Heart right ventricle (tissue), 16 donors: ENCODE data around the gene CENPM. TPM values are rescaled to one million over a fixed set of nuclear protein-coding genes. Genes with fewer than 3 reads are reported as not detected.
A peak's percentile ranks its signal among the peaks of the same experiment; 100 is the strongest.

Source experiments
- ATAC-seq, 8 donors: fragments of 200-7000 bp; cut with Tn5 transposase; one replicate each; pipeline ENCODE4 v1.9.1; 2020; ENCODE audit warnings: mild to moderate bottlenecking in 8 of 8, moderate library complexity in 8 of 8, moderate number of reproducible peaks in 1 of 8
- DNase-seq, 2 donors: peaks; one replicate each; pipeline ENCODE4 v3.0.0-alpha.2; 2020
- H3K27ac ChIP-seq, 10 donors: fragments of 200-600 bp; sonication (generic) in 2 of 10; one replicate each; pipeline versions ENCODE4 v1.5.0 to v1.8.0; 2020 to 2022; ENCODE audit warnings: mild to moderate bottlenecking in 3 of 10
- H3K27me3 ChIP-seq, 7 donors: fragments of 200-600 bp; one replicate each; pipeline ENCODE4 v1.8.0; 2021 to 2022; ENCODE audit warnings: mild to moderate bottlenecking in 2 of 7
- H3K36me3 ChIP-seq, 9 donors: fragments of 200-600 bp; sonication (generic) in 1 of 9; one replicate each; pipeline versions ENCODE4 v1.5.0 to v1.8.0; 2020 to 2022; ENCODE audit warnings: mild to moderate bottlenecking in 2 of 9
- H3K4me1 ChIP-seq, 9 donors: fragments of 200-600 bp; sonication (generic) in 1 of 9; one replicate each; pipeline versions ENCODE4 v1.5.0 to v1.8.0; 2020 to 2022; ENCODE audit warnings: mild to moderate bottlenecking in 4 of 9
- H3K4me3 ChIP-seq, 10 donors: fragments of 200-600 bp; sonication (generic) in 2 of 10; one replicate each; pipeline versions ENCODE4 v1.5.0 to v1.8.0; 2020 to 2022; ENCODE audit warnings: mild to moderate bottlenecking in 7 of 10, moderate library complexity in 2 of 10
- H3K9me3 ChIP-seq, 11 donors: fragments of 200-600 bp in 10 of 11; sonication (generic) in 2 of 11; one replicate each; pipeline versions ENCODE4 v1.5.0 to v1.8.0; 2013 to 2022; ENCODE audit warnings: mild to moderate bottlenecking in 2 of 11, control low read depth in 1 of 11, moderate library complexity in 1 of 11
- CTCF ChIP-seq, 9 donors: fragments of 200-600 bp; sonication (generic) in 2 of 9; IDR thresholded peaks; one replicate each; pipeline versions ENCODE4 v1.5.0 to v1.8.0; 2021 to 2022; ENCODE audit warnings: antibody characterized with exemption in 9 of 9, mild to moderate bottlenecking in 5 of 9, moderate library complexity in 1 of 9
- WGBS, 2 donors: extraction: QIAGEN DNeasy Blood & Tissue Kit; methylation state at CpG; one replicate each; pipeline ENCODE4 v1.1.7; 2013; ENCODE audit warnings: inconsistent platforms in 1 of 2; 5-methylcytosine and 5-hydroxymethylcytosine counted together
- intact Hi-C, 10 donors: fragments of 100-400 bp; cut with DNase I; formaldehyde crosslinking; loops; one replicate each; pipeline versions ENCODE4 v1.11.1 to v1.14.2; 2022
- polyA plus RNA-seq, 2 donors: library from polyadenylated mRNA; stranded (reverse); fragments of 200-250 nt; gene quantifications; one replicate each; pipeline ENCODE4 v1.2.3, GENCODE V29; 2013
- total RNA-seq, 10 donors: library from RNA; stranded (reverse); fragmentation: NEBNext Ultra II Directional in 3 of 10; extraction: Animal tissue kit (Norgen Biotek cat#: 25700) in 3 of 10; gene quantifications; one replicate each; pipeline versions ENCODE4 v1.2.1 to v1.2.4, GENCODE V29; 2021 to 2023
- donor health status: Arrhythmogenic right ventricular cardiomyopathy.
- donor health status: ischemic (EF 13 %, LVEDD 7.1; RV severe dilation, severe dysfunction).
- donor health status: healthy with polysubstance abuse.
- donor health status: DM: no; HTN: yes; CAD: no.
- donor health status: DM: no; HTN: no; CAD: no.
- donor health status: ischemic (EF 25% LVEDD 6.9; RV normal size, moderate dysfunction).
- donor health status: ischemic (EF 25% LVEDD 5.7; RV mildly dilated, moderate dysfunction).
- donor health status: healthy.
- donor health status: DM: yes; HTN: yes; CAD: no.
- donor health status: Ischemic cardiomyopathy.
- donor health status: ischemic (EF 35%, LVEDD 5.7; RV mildly dilated, moderate dysfunction).
- donor health status: nonischemic (EF 11% LVEDD 7.7; RV severe dilation, severe dysfunction).
- donor health status: DM: yes; HTN: yes; CAD: no.
- donor health status: PGD.
- donor health status: ischemic (EF 29% LVEDD 5.4; RV normal size, mild dysfunction).
- donor health status: nonischemic (EF 23%, LVEDD 6.1; RV moderate dilation, normal function).

The CENPM gene
- total and polyA plus RNA-seq, 12 donors, result 0.34 to 3.5 (median 0.77) TPM; not detected in 4

DNA sequence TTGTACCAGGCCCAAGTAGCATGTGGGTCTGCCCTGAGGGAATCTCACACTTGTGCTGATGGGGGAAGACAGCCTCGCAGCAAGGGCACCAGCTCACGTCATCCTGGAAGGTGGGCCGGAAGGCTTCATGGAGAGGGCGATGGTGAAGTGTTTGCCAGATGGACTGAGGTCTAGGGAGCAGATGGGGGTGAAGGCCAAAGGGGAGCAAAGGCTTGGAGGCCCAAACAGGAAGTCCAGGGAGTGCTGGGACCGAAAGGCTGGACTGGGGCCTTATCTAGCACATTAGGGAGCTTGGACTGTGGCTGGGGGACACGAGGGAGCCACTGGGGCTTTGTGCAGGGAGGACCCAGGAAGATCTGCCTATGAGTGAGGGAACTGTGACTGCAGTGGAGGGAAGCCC lies 19.1 kb downstream of the CENPM start:
- WGBS, 2 donors, result 72 to 80% methylated on average over 6 of the region's 6 CpGs
- no peak overlapping the region for H3K4me3 ChIP-seq
- H3K27me3 ChIP-seq, result peaks cover 7 to 36% (median 19%) of the 10 kb centered on the region in 7 donors
- H3K9me3 ChIP-seq, result no peaks in the 10 kb centered on the region
- no peak overlapping the region for H3K27ac ChIP-seq
- no peak for TF ChIP-seq CTCF (IDR thresholded peaks at IDR 0.05)
- H3K36me3 ChIP-seq, result no peaks in the 10 kb centered on the region
- DNase-seq, result no peak
- H3K4me1 ChIP-seq, result peaks cover 0 to 10% (median 4%) of the 10 kb centered on the region in 9 donors
- intact Hi-C loops, result no loop called here
- ATAC-seq, result no peak

DNA sequence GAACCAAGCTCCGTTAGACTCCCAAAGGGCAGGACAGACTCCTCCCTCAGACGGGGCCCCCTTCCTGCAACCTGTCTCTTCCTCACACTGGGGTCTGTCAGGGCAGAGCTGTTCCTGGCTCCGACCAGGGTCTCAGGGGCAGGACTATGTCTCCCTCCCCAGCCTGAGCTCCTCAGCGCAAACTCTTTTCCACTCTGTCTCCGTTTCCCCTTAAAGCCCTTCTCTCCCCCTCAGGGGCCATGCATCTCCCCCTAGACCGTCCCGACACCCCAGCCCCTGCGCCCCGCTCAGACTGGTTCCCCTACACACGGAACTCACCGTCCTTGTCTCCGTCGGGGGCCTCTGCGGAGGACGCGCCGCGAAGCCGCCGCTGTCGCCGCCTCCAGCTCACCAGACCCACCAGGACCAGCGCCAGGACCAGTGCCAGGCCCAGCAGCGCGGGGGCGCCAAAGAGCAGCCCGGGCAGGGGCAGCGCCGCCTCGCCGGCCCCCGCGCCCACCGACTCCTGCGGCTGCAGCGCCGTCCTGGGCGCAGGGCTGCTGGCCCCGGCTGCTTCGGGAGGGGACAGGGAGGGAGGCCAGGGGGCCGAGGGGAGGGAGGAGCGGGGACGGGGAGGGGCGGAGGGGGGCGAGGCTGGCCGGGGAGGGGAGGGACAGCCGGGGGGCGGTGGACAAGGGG lies 21.0 kb downstream of the CENPM start:
- peak overlapping the region in 1 of 10 donors; percentile 44 for H3K27ac ChIP-seq
- peaks cover 7 to 36% (median 19%) of the 10 kb centered on the region in 7 donors for H3K27me3 ChIP-seq
- TF ChIP-seq CTCF (IDR thresholded peaks at IDR 0.05), result peak; percentile 29 to 71 (median 65)
- 6 to 10% methylated on average over 33 to 44 of the region's 48 CpGs for WGBS, 2 donors
- peak; percentile 46 to 76 (median 52) for ATAC-seq
- no peaks in the 10 kb centered on the region for H3K9me3 ChIP-seq
- DNase-seq, result peak; percentile 50 to 75
- peak overlapping the region in 9 of 10 donors; percentile 17 to 52 (median 40) for H3K4me3 ChIP-seq
- H3K36me3 ChIP-seq, result no peaks in the 10 kb centered on the region
- intact Hi-C loops, result no loop called here
- H3K4me1 ChIP-seq, result peaks cover 0 to 10% (median 4%) of the 10 kb centered on the region in 9 donors

GRCh38 chr22:41923595-41924276 lies 23.2 kb downstream of the CENPM start:
- ATAC-seq (no peak), DNase-seq (no peak)
- peaks cover 5 to 29% (median 21%) of the 10 kb centered on the region in 9 donors for H3K4me1 ChIP-seq
- no peaks in the 10 kb centered on the region for H3K9me3 ChIP-seq
- intact Hi-C loops, result no loop called here
- TF ChIP-seq CTCF (IDR thresholded peaks at IDR 0.05), result no peak
- H3K27me3 ChIP-seq, result peaks cover 7 to 58% (median 24%) of the 10 kb centered on the region in 7 donors
- no peak overlapping the region for H3K27ac ChIP-seq
- H3K4me3 ChIP-seq, result no peak overlapping the region
- no peaks in the 10 kb centered on the region for H3K36me3 ChIP-seq
- whole genome bisulfite sequencing, 2 donors, result 94 to 96% methylated on average over 13 to 14 of the region's 14 CpGs

DNA sequence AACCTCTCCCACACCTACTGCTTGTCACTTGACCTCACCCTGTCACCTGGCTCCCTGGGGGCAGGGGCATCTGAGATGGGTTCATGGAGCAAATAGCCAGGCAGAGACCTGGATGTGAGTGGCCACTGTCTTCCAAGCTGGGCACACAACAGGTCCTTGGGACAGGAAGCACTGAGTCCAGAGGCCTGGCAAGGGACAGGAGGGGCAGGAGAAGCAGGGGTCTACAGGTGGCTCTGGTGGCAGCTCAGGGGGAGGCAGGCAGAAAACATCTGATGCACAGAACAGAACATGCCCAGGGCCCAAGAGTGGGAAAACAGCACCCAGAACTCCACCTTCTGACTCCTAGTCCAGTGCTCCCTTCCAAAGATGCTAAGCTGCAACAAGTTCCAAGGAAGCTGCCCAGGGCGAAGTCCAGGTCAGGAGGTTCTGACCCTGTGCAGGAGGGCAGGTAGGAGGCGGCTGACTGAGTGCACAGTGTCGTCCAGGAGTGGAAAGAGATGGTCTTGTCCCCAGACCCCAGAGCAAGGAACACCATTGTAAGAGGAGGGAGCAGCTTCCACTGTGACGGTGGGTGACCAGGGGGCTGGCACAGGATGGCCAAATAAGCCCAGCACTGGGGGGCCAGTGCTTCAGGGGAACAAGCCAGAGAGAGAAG lies 23.9 kb downstream of the CENPM start:
- peaks cover 7 to 64% (median 27%) of the 10 kb centered on the region in 7 donors for H3K27me3 ChIP-seq
- peaks cover 7 to 35% (median 22%) of the 10 kb centered on the region in 9 donors for H3K4me1 ChIP-seq
- no peak for TF ChIP-seq CTCF (IDR thresholded peaks at IDR 0.05)
- no peak for ATAC-seq
- DNase-seq, result no peak
- intact Hi-C loops, result no loop called here
- no peak overlapping the region for H3K4me3 ChIP-seq
- H3K9me3 ChIP-seq, result no peaks in the 10 kb centered on the region
- 95 to 98% methylated on average over 4 of the region's 4 CpGs for WGBS, 2 donors
- H3K27ac ChIP-seq, result no peak overlapping the region
- no peaks in the 10 kb centered on the region for H3K36me3 ChIP-seq
